ENCODE measurements around the gene OTOG.

- TF ChIP-seq REST (IDR thresholded peaks at IDR 0.05; ENCODE audit: insufficient read depth in 1 of 2, low read depth in 2 of 2, low read length in 2 of 2) (no peak), POLR2AphosphoS5 (IDR thresholded peaks at IDR 0.05; ENCODE audit: low read depth, low read length) (no peak), TAF1 (IDR thresholded peaks at IDR 0.05; ENCODE audit: borderline replicate concordance, insufficient read depth, low read length) (no peak)
Measured at GRCh38 chr11:17546240-17546639, 819 bp upstream of the OTOG start.

Data from PFSK-1 (cell line).